CD4-positive, CD25-positive, alpha-beta regulatory T cell (primary cell): Measurements from ENCODE around the gene VDR. TPM values are rescaled to one million over a fixed set of nuclear protein-coding genes. Genes with fewer than 3 reads are reported as not detected.

Experiments used
- ATAC-seq, 2 donors: fragments of 150-1000 bp; cut with Tn5 transposase; one replicate each; pipeline ENCODE4 v1.10.0; 2021; ENCODE audit warnings: low read depth in 2 of 2, moderate number of reproducible peaks in 2 of 2, moderate library complexity in 1 of 2
- DNase-seq, 3 donors: peaks; one replicate each; pipeline versions ENCODE4 v3.0.0 to v3.0.0-alpha.2; 2012 to 2022; ENCODE audit warnings: mixed read lengths in 1 of 3
- H3K27ac ChIP-seq: one replicate; pipeline ENCODE4 v1.7.0; 2013; ENCODE audit warnings: mild to moderate bottlenecking, low read length; ENCODE audit not compliant: insufficient read depth, poor library complexity, severe bottlenecking
- H3K27me3 ChIP-seq: one replicate; pipeline ENCODE4 v1.7.0; 2013; ENCODE audit warnings: low read length; ENCODE audit not compliant: control insufficient read depth, insufficient read depth
- H3K36me3 ChIP-seq: one replicate; pipeline ENCODE4 v1.7.0; 2013; ENCODE audit warnings: mild to moderate bottlenecking, low read length, moderate library complexity; ENCODE audit not compliant: control insufficient read depth, insufficient read depth
- H3K4me1 ChIP-seq: 2 replicates; pipeline ENCODE4 v1.7.0; 2013; ENCODE audit warnings: mild to moderate bottlenecking, low read length; ENCODE audit not compliant: insufficient read depth, control insufficient read depth, poor library complexity, severe bottlenecking
- H3K4me3 ChIP-seq: one replicate; pipeline ENCODE4 v1.7.0; 2013; ENCODE audit warnings: low read depth, mild to moderate bottlenecking, low read length, moderate library complexity
- H3K9me3 ChIP-seq, 2 experiments: 1 replicate in 1 of 2; 2 replicates in 1 of 2; pipeline ENCODE4 v1.7.0; 2013; ENCODE audit warnings: low read length in 2 of 2, mild to moderate bottlenecking in 1 of 2, moderate library complexity in 1 of 2; ENCODE audit not compliant: control insufficient read depth in 2 of 2
- H3K27ac Mint-ChIP-seq, 3 donors: one replicate each; pipeline ENCODE4 v1.8.0; 2020 to 2022; ENCODE audit warnings: mild to moderate bottlenecking in 3 of 3, mixed read lengths in 3 of 3, moderate library complexity in 2 of 3
- H3K27me3 Mint-ChIP-seq: one replicate; pipeline ENCODE4 v1.8.0; 2022; ENCODE audit warnings: mild to moderate bottlenecking, mixed read lengths
- H3K36me3 Mint-ChIP-seq: one replicate; pipeline ENCODE4 v1.8.0; 2020; ENCODE audit warnings: mixed read lengths
- H3K4me1 Mint-ChIP-seq, 4 donors: one replicate each; pipeline ENCODE4 v1.8.0; 2020 to 2022; ENCODE audit warnings: mixed read lengths in 4 of 4, mild to moderate bottlenecking in 1 of 4
- H3K4me3 Mint-ChIP-seq, 4 donors: one replicate each; pipeline ENCODE4 v1.8.0; 2020 to 2022; ENCODE audit warnings: mild to moderate bottlenecking in 4 of 4, mixed read lengths in 4 of 4, moderate library complexity in 3 of 4
- H3K9me3 Mint-ChIP-seq, 7 donors: one replicate each; pipeline ENCODE4 v1.8.0; 2020 to 2022; ENCODE audit warnings: mixed read lengths in 7 of 7, mild to moderate bottlenecking in 3 of 7, moderate library complexity in 2 of 7
- polyA plus RNA-seq, 4 donors: library from polyadenylated mRNA; unstranded; fragments of 300-500 nt; fragmentation: Illumina TruSeq; gene quantifications; one replicate each; pipeline ENCODE4 v1.2.3, GENCODE V29; 2021
- total RNA-seq: library from RNA; stranded (reverse); gene quantifications from one replicate; pipeline ENCODE4 v1.2.3, GENCODE V29; 2022

Gene VDR
- total RNA-seq (2.9 TPM), polyA plus RNA-seq (1 to 10 TPM; 1.6 to 4.5 (median 2.5) TPM)

- Histone ChIP-seq H3K27me3 (no peaks in the 10 kb centered on the region), H3K9me3 (no peaks in the 10 kb centered on the region), H3K4me1 (peaks cover 52% of the 10 kb centered on the region), H3K36me3 (no peaks in the 10 kb centered on the region), H3K27ac (no peak within 1 kb of the TSS), H3K4me3 (peak within 1 kb of the TSS; percentile 76)
- ATAC-seq (peak; percentile 71 to 74), DNase-seq (peak; percentile 65 to 81 (median 66))
- Mint-ChIP-seq H3K27me3 (peaks cover 17% of the 10 kb centered on the region), H3K4me3 (peak within 1 kb of the TSS; percentile 86 to 97 (median 92)), H3K36me3 (no peaks in the 10 kb centered on the region), H3K4me1 (peaks cover 4 to 52% (median 26%) of the 10 kb centered on the region in 4 donors), H3K27ac (peak within 1 kb of the TSS; percentile 69 to 94 (median 73)), H3K9me3 (no peaks in the 10 kb centered on the region)
Observed at GRCh38 chr12:47904713-47905709, at the start of gene VDR. Gene VDR, minus strand, starts transcription at chr12:47904994. Its CDS starts 25,881 bp downstream, at chr12:47879113.

- Histone ChIP-seq H3K27ac (no peak overlapping the region), H3K4me3 (no peak overlapping the region), H3K27me3 (no peaks in the 10 kb centered on the region), H3K4me1 (no peaks in the 10 kb centered on the region), H3K36me3 (no peaks in the 10 kb centered on the region), H3K9me3 (no peaks in the 10 kb centered on the region)
- H3K27me3 Mint-ChIP-seq = peaks cover 24% of the 10 kb centered on the region
- no peak overlapping the region for H3K27ac Mint-ChIP-seq
- ATAC-seq = no peak
- no peak for DNase-seq
- peaks cover 0 to 3% (median 0%) of the 10 kb centered on the region in 7 donors for H3K9me3 Mint-ChIP-seq
- no peaks in the 10 kb centered on the region for H3K4me1 Mint-ChIP-seq
- H3K4me3 Mint-ChIP-seq = no peak overlapping the region
- H3K36me3 Mint-ChIP-seq = no peaks in the 10 kb centered on the region
Observed at GRCh38 chr12:47954058-47954457, 49.3 kb upstream of the VDR start.

- ATAC-seq (no peak), DNase-seq (no peak)
- no peaks in the 10 kb centered on the region for H3K4me1 Mint-ChIP-seq
- no peak overlapping the region for H3K4me3 Mint-ChIP-seq
- H3K36me3 ChIP-seq = no peaks in the 10 kb centered on the region
- H3K4me3 ChIP-seq = no peak overlapping the region
- H3K27ac Mint-ChIP-seq = no peak overlapping the region
- no peaks in the 10 kb centered on the region for H3K4me1 ChIP-seq
- H3K9me3 Mint-ChIP-seq = peaks cover 0 to 2% (median 0%) of the 10 kb centered on the region in 7 donors
- no peaks in the 10 kb centered on the region for H3K9me3 ChIP-seq
- peaks cover 16% of the 10 kb centered on the region for H3K27me3 Mint-ChIP-seq
- no peak overlapping the region for H3K27ac ChIP-seq
- no peaks in the 10 kb centered on the region for H3K36me3 Mint-ChIP-seq
- H3K27me3 ChIP-seq = no peaks in the 10 kb centered on the region
Observed at GRCh38 chr12:47950856-47951468, 46.2 kb upstream of the VDR start.

- Mint-ChIP-seq H3K27ac (peak overlapping the region in 2 of 3 donors; percentile 41 to 63), H3K9me3 (peaks cover 0 to 2% (median 0%) of the 10 kb centered on the region in 7 donors), H3K27me3 (peaks cover 19% of the 10 kb centered on the region), H3K36me3 (no peaks in the 10 kb centered on the region), H3K4me1 (no peaks in the 10 kb centered on the region), H3K4me3 (no peak overlapping the region)
- no peaks in the 10 kb centered on the region for H3K9me3 ChIP-seq
- no peaks in the 10 kb centered on the region for H3K4me1 ChIP-seq
- no peaks in the 10 kb centered on the region for H3K27me3 ChIP-seq
- no peak overlapping the region for H3K4me3 ChIP-seq
- ATAC-seq (peak; percentile 54 to 56), DNase-seq (peak; percentile 32 to 39 (median 37))
- H3K36me3 ChIP-seq = no peaks in the 10 kb centered on the region
- no peak overlapping the region for H3K27ac ChIP-seq
Observed at GRCh38 chr12:47949441-47950341, 44.9 kb upstream of the VDR start.

GRCh38 chr12:47947341-47947740, 42.5 kb upstream of the VDR start:
- Histone ChIP-seq H3K9me3 (no peaks in the 10 kb centered on the region), H3K27ac (no peak overlapping the region), H3K27me3 (no peaks in the 10 kb centered on the region), H3K36me3 (no peaks in the 10 kb centered on the region), H3K4me1 (no peaks in the 10 kb centered on the region), H3K4me3 (no peak overlapping the region)
- H3K4me3 Mint-ChIP-seq = no peak overlapping the region
- H3K9me3 Mint-ChIP-seq = peaks cover 0 to 2% (median 0%) of the 10 kb centered on the region in 7 donors
- no peak for DNase-seq
- H3K36me3 Mint-ChIP-seq = no peaks in the 10 kb centered on the region
- no peaks in the 10 kb centered on the region for H3K4me1 Mint-ChIP-seq
- H3K27ac Mint-ChIP-seq = no peak overlapping the region
- no peak for ATAC-seq
- peaks cover 13% of the 10 kb centered on the region for H3K27me3 Mint-ChIP-seq

- no peaks in the 10 kb centered on the region for H3K4me1 ChIP-seq
- DNase-seq (no peak), ATAC-seq (no peak)
- Mint-ChIP-seq H3K4me3 (no peak overlapping the region), H3K36me3 (no peaks in the 10 kb centered on the region), H3K9me3 (peaks cover 0 to 2% (median 0%) of the 10 kb centered on the region in 7 donors), H3K4me1 (no peaks in the 10 kb centered on the region), H3K27me3 (peaks cover 9% of the 10 kb centered on the region), H3K27ac (peak overlapping the region in 1 of 3 donors; percentile 55)
- H3K4me3 ChIP-seq = no peak overlapping the region
- H3K27ac ChIP-seq = no peak overlapping the region
- no peaks in the 10 kb centered on the region for H3K36me3 ChIP-seq
- H3K27me3 ChIP-seq = no peaks in the 10 kb centered on the region
- no peaks in the 10 kb centered on the region for H3K9me3 ChIP-seq
Observed at GRCh38 chr12:47946413-47947323, 41.9 kb upstream of the VDR start.
